CD14-positive monocyte (primary cell): Measurements from ENCODE around the gene SMIM10. TPM values are rescaled to one million over a fixed set of nuclear protein-coding genes. Genes with fewer than 3 reads are reported as not detected.

ENCODE experiments used
- DNase-seq, 3 donors: peaks; one replicate each; pipeline ENCODE4 v3.0.0-alpha.2; 2011 to 2022
- H2AFZ ChIP-seq: 2 replicates; pipeline ENCODE4 v1.6.0; 2012; ENCODE audit warnings: mild to moderate bottlenecking, low read depth, low read length, inconsistent platforms; ENCODE audit not compliant: insufficient read depth, poor library complexity, severe bottlenecking
- H3K27ac ChIP-seq, 2 donors: 1 replicate in 1 of 2; 2 replicates in 1 of 2; pipeline ENCODE4 v1.5.1; 2012 to 2013; ENCODE audit warnings: low read length in 2 of 2, control low read depth in 1 of 2, inconsistent platforms in 1 of 2, low read depth in 1 of 2, mild to moderate bottlenecking in 1 of 2
- H3K27me3 ChIP-seq, 2 donors: one replicate each; pipeline versions ENCODE4 v1.6.0 to v1.6.1; 2011 to 2013; ENCODE audit warnings: low read length in 2 of 2; ENCODE audit not compliant: control insufficient read depth in 2 of 2, insufficient read depth in 2 of 2
- H3K36me3 ChIP-seq, 2 donors: replicated peaks in 1 of 2; 1 replicate in 1 of 2; 2 replicates in 1 of 2; pipeline versions ENCODE4 v1.5.1 to v1.6.1; 2012 to 2013; ENCODE audit warnings: low read length in 2 of 2, control low read depth in 1 of 2, inconsistent platforms in 1 of 2, mild to moderate bottlenecking in 1 of 2; ENCODE audit not compliant: insufficient read depth in 2 of 2, control insufficient read depth in 1 of 2
- H3K4me1 ChIP-seq, 2 donors: 1 replicate in 1 of 2; 2 replicates in 1 of 2; pipeline versions ENCODE4 v1.5.1 to v1.6.1; 2012 to 2013; ENCODE audit warnings: low read length in 2 of 2, control low read depth in 1 of 2, inconsistent platforms in 1 of 2, mild to moderate bottlenecking in 1 of 2, moderate library complexity in 1 of 2; ENCODE audit not compliant: insufficient read depth in 2 of 2, control insufficient read depth in 1 of 2
- H3K4me2 ChIP-seq: replicated peaks from 2 replicates; pipeline ENCODE3; 2012; ENCODE audit warnings: low read length, moderate library complexity, mild to moderate bottlenecking; ENCODE audit not compliant: poor library complexity, severe bottlenecking; ENCODE audit errors: extremely low read depth
- H3K4me3 ChIP-seq, 3 experiments: fragments of 200-600 bp in 1 of 3; sonication (generic) in 1 of 3; replicated peaks in 1 of 3; 1 replicate in 2 of 3; 2 replicates in 1 of 3; pipeline ENCODE4 v1.5.1; 2011 to 2013; ENCODE audit warnings: low read length in 3 of 3, mild to moderate bottlenecking in 3 of 3, control low read depth in 2 of 3, low read depth in 2 of 3, inconsistent platforms in 1 of 3, moderate library complexity in 1 of 3
- H3K79me2 ChIP-seq: 2 replicates; pipeline ENCODE4 v1.6.0; 2012; ENCODE audit warnings: mild to moderate bottlenecking, control low read depth, inconsistent platforms, low read length, moderate library complexity; ENCODE audit not compliant: insufficient read depth
- H3K9ac ChIP-seq: 2 replicates; pipeline ENCODE4 v1.6.0; 2017; ENCODE audit warnings: low read length, mild to moderate bottlenecking; ENCODE audit not compliant: insufficient read depth, poor library complexity, severe bottlenecking
- H3K9me3 ChIP-seq, 2 donors: replicated peaks in 1 of 2; 1 replicate in 1 of 2; 2 replicates in 1 of 2; pipeline versions ENCODE4 v1.5.1 to v1.6.1; 2012 to 2013; ENCODE audit warnings: low read length in 2 of 2, control low read depth in 1 of 2; ENCODE audit not compliant: control insufficient read depth in 1 of 2, insufficient read depth in 1 of 2
- H4K20me1 ChIP-seq: 2 replicates; pipeline ENCODE4 v1.6.0; 2012; ENCODE audit warnings: mild to moderate bottlenecking, low read length, control low read depth, moderate library complexity; ENCODE audit not compliant: insufficient read depth
- H3K27ac Mint-ChIP-seq, 7 donors: one replicate each; pipeline ENCODE4 v1.8.0; 2020; ENCODE audit warnings: mild to moderate bottlenecking in 7 of 7, mixed read lengths in 7 of 7, moderate library complexity in 6 of 7, inconsistent platforms in 2 of 7
- H3K27me3 Mint-ChIP-seq, 3 donors: one replicate each; pipeline ENCODE4 v1.8.0; 2021 to 2022; ENCODE audit warnings: low read depth in 3 of 3, mild to moderate bottlenecking in 3 of 3, mixed read lengths in 3 of 3, moderate library complexity in 3 of 3, inconsistent platforms in 1 of 3
- H3K36me3 Mint-ChIP-seq, 2 donors: one replicate each; pipeline ENCODE4 v1.8.0; 2020; ENCODE audit warnings: mixed read lengths in 2 of 2, inconsistent platforms in 1 of 2, mild to moderate bottlenecking in 1 of 2
- H3K4me1 Mint-ChIP-seq: one replicate; pipeline ENCODE4 v1.8.0; 2020; ENCODE audit warnings: mild to moderate bottlenecking, mixed read lengths
- H3K4me3 Mint-ChIP-seq, 2 donors: one replicate each; pipeline ENCODE4 v1.8.0; 2020; ENCODE audit warnings: mild to moderate bottlenecking in 2 of 2, mixed read lengths in 2 of 2, moderate library complexity in 1 of 2
- H3K9me3 Mint-ChIP-seq, 7 donors: one replicate each; pipeline ENCODE4 v1.8.0; 2020 to 2022; ENCODE audit warnings: mixed read lengths in 7 of 7, mild to moderate bottlenecking in 6 of 7, moderate library complexity in 6 of 7, inconsistent platforms in 2 of 7
- CTCF ChIP-seq: fragments of 200-600 bp; IDR thresholded peaks from one replicate; pipeline ENCODE4 v1.8.0; 2022; ENCODE audit warnings: antibody characterized with exemption, mild to moderate bottlenecking
- WGBS: methylation state at CpG from one replicate; pipeline ENCODE4 v1.1.5; 2013; ENCODE audit warnings: missing lambda C conversion rate; ENCODE audit not compliant: insufficient coverage; 5-methylcytosine and 5-hydroxymethylcytosine counted together
- intact Hi-C, 2 donors: fragments of 100-400 bp; cut with micrococcal nuclease; formaldehyde crosslinking; loops; one replicate each; pipeline versions ENCODE4 v1.15.0 to v1.15.1; 2023
- polyA plus RNA-seq, 3 donors: library from polyadenylated mRNA; depleted of rRNA in 1 of 3; unstranded in 2 of 3; stranded (reverse) in 1 of 3; fragments of 300-500 nt in 2 of 3; fragments of >200 nt in 1 of 3; fragmentation: Illumina TruSeq in 2 of 3; gene quantifications; 1 replicate in 2 of 3; 2 replicates in 1 of 3; pipeline ENCODE4 v1.2.3, GENCODE V29; 2012 to 2021

SMIM10 gene
- polyA plus RNA-seq, 3 donors: 0.10 to 0.26 (median 0.15) TPM

DNA sequence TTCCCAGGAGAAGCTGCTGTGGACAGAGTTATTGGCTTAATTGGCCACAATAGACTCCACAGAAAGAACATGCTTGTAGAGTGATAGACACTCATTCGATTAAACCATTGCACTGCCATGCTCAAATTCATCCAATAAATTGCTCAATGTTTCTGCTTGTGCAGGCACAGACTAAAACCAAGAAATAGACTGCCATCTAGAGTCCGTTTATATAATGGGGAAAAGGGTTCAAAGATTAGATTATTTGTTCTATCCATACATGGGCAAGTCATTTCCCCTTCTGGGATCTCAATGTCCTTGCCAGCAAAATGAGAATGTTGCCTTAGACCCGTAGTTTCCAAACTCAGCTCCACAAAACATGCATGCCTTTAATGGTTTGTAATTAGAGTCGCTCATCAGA, 8.7 kb downstream of the SMIM10 start:
- no peak overlapping the region for H3K9ac ChIP-seq
- peaks cover 6% of the 10 kb centered on the region in 2 donors for H3K4me1 ChIP-seq
- H3K9me3 Mint-ChIP-seq: peaks cover 0 to 3% (median 0%) of the 10 kb centered on the region in 7 donors
- H3K4me2 ChIP-seq: no peak overlapping the region
- H3K4me1 Mint-ChIP-seq: peaks cover 9% of the 10 kb centered on the region
- TF ChIP-seq CTCF: peak; percentile 42
- H3K9me3 ChIP-seq: no peaks in the 10 kb centered on the region
- no peak overlapping the region for H3K27ac Mint-ChIP-seq
- no peaks in the 10 kb centered on the region for H3K27me3 ChIP-seq
- H3K79me2 ChIP-seq: no peaks in the 10 kb centered on the region
- no peak overlapping the region for H3K4me3 Mint-ChIP-seq
- WGBS: no CpG with 5 or more reads among the region's 4 CpGs
- H3K27me3 Mint-ChIP-seq: peaks cover 0 to 14% (median 0%) of the 10 kb centered on the region in 3 donors
- H2AFZ ChIP-seq: no peak overlapping the region
- H3K36me3 Mint-ChIP-seq: no peaks in the 10 kb centered on the region
- H3K36me3 ChIP-seq: no peaks in the 10 kb centered on the region
- no peaks in the 10 kb centered on the region for H4K20me1 ChIP-seq
- intact Hi-C loops: no loop called here
- H3K4me3 ChIP-seq: no peak overlapping the region
- peak in 2 of 3 donors; percentile 27 to 40 for DNase-seq
- H3K27ac ChIP-seq: no peak overlapping the region

- Histone ChIP-seq H3K27me3 (no peaks in the 10 kb centered on the region), H3K27ac (no peak overlapping the region), H3K36me3 (no peaks in the 10 kb centered on the region), H2AFZ (no peak overlapping the region), H3K9me3 (no peaks in the 10 kb centered on the region), H3K4me2 (no peak overlapping the region), H3K79me2 (no peaks in the 10 kb centered on the region), H3K9ac (no peak overlapping the region), H3K4me1 (peaks cover 6 to 7% of the 10 kb centered on the region in 2 donors), H3K4me3 (no peak overlapping the region), H4K20me1 (no peaks in the 10 kb centered on the region)
- WGBS: no CpG with 5 or more reads among the region's 1 CpG
- Mint-ChIP-seq H3K9me3 (peaks cover 0 to 3% (median 0%) of the 10 kb centered on the region in 7 donors), H3K27me3 (peaks cover 0 to 9% (median 1%) of the 10 kb centered on the region in 3 donors), H3K27ac (no peak overlapping the region), H3K36me3 (no peaks in the 10 kb centered on the region), H3K4me1 (peaks cover 10% of the 10 kb centered on the region), H3K4me3 (no peak overlapping the region)
- no peak for TF ChIP-seq CTCF
- DNase-seq: no peak
- intact Hi-C loops: no loop called here
These were observed 9.7 kb downstream of the SMIM10 start for GRCh38 chrX:135000516-135000915.
